KOPT-K1 (cell line): ENCODE results near the gene PHACTR1.

Experiments
- H3K27ac ChIP-seq: fragments of 200-600 bp; sonication (generic); 2 replicates; pipeline ENCODE4 v1.5.1; 2016; ENCODE audit warnings: antibody characterized with exemption, mild to moderate bottlenecking, low read depth, low read length; ENCODE audit not compliant: poor library complexity, severe bottlenecking
- H3K36me3 ChIP-seq: fragments of 200-600 bp; sonication (generic); 2 replicates; pipeline ENCODE4 v1.5.1; 2017; ENCODE audit warnings: antibody characterized with exemption, mild to moderate bottlenecking, low read length, moderate library complexity; ENCODE audit not compliant: insufficient read depth
- H3K9me3 ChIP-seq: fragments of 200-600 bp; sonication (generic); 2 replicates; pipeline ENCODE4 v1.5.1; 2017; ENCODE audit warnings: antibody characterized with exemption, low read length, mild to moderate bottlenecking; ENCODE audit not compliant: insufficient read depth, poor library complexity, severe bottlenecking

Gene PHACTR1

DNA sequence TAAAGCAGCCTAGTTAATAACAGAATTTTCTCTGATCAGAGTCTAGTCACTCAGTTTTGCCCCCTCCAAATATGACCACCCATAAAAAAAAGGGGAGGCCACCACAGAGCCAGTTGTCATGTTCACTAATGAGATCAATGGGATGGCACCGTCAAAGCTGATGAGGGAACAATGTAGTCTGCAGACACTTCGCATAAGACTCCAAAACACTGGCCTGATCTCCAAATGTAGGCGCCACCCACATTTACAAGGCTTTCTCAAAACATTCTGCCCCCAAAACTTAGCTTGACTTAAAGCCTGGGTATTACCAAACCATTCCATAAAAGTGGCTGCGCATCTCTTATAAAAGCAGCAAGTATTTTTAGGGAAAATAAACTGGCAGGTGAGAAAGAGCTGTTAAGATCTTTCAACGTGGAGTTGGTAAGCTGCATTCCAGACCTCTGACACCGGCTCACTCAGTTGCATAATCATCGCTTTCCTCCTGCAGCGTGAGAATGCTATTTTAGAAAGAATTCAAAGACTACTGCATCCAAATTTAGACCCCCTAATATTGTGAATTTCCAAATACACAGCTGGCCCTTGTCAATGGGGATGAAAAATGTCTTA is 552.4 kb downstream of the PHACTR1 start:
- no peak overlapping the region for H3K27ac ChIP-seq

DNA sequence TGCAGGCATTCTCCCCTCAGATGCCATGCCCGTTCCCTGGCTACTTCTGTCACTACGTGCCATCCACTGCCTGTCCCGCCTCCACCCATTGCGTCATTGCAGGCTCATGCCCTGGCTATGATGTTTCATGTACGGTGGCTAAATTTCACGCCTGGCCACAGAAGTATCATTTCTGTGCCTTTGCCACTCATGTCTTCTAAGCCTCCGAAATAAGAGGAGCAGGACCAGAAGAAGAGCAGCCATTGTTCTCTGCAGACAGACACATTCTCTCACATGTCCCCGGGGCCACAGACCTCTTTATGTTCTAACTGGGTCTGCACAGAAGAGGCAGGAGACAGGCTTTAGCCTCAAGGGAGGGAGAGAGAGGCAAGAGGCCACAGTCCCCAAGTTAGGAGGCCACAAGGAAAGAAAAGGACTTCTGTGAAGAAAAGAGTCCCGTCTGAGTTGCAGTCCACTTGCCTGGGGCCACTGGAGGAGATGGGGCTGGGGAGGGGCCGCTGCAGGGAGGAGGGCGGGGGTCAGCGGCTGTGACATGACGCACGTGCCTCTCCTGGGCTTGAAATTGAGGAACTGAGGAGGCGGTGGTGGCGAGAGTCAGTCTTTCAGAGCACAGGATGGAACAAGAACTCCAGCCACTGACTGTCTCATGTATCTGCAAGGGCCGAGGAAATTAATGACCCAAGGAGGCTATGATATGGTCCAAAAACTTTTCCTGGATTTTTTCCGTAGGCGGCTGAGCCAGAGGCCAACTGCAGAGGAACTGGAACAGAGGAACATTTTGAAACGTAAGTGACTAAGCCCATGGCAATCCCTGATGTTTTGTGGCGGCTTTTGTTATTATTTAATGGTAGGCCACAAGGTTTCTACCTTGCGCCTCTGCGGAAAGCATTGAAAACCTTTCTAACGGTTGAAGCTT is 555.8 kb downstream of the PHACTR1 start:
- Histone ChIP-seq H3K9me3 (no peaks in the 10 kb centered on the region), H3K27ac (no peak overlapping the region)

More for the DNA sequence above, 552.4 kb downstream of the PHACTR1 start:
- no peaks in the 10 kb centered on the region for H3K9me3 ChIP-seq
- H3K36me3 ChIP-seq: no peaks in the 10 kb centered on the region

GRCh38 chr6:13273202-13273930 is 556.8 kb downstream of the PHACTR1 start:
- no peaks in the 10 kb centered on the region for H3K9me3 ChIP-seq
- H3K27ac ChIP-seq: no peak overlapping the region
- no peaks in the 10 kb centered on the region for H3K36me3 ChIP-seq

More for the DNA sequence above, 555.8 kb downstream of the PHACTR1 start:
- H3K36me3 ChIP-seq: no peaks in the 10 kb centered on the region

DNA sequence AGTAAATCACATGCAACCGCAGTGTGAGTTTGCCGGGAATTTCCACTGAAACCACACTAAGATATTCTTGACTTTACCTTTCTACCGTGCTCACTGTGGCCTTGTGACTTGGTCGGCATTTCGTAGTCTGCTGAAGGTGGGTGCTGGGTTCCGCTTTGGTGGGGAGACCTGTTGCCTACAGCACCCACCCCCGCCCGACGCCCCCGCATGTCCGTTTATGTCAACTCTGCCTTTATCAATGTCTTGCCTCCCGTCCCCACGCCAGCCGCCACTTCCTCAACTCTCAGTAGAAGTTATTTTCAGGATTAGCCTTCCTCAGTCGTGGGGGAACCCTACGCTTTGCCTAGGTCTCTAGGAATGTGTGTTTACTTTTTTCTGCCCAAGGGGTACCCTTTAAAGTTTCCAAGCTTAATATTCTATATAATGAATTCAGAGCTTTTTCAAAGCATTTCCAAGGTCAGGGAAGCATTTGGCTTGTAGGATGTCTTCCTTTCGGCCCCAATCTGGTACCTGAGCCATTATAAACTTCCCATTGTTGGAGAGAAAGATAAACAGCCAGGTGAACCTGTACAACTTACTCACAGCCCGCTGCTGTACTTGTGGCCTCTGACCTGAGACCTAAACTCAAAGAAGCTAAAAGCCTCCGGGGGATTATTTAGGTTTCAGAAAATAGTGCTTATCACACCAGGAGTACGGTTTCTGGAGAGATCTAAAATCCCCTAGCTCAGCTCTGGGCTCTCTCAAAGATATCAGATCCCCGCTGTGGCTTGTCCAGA is 557.6 kb downstream of the PHACTR1 start:
- Histone ChIP-seq H3K36me3 (no peaks in the 10 kb centered on the region), H3K27ac (no peak overlapping the region), H3K9me3 (no peaks in the 10 kb centered on the region)

DNA sequence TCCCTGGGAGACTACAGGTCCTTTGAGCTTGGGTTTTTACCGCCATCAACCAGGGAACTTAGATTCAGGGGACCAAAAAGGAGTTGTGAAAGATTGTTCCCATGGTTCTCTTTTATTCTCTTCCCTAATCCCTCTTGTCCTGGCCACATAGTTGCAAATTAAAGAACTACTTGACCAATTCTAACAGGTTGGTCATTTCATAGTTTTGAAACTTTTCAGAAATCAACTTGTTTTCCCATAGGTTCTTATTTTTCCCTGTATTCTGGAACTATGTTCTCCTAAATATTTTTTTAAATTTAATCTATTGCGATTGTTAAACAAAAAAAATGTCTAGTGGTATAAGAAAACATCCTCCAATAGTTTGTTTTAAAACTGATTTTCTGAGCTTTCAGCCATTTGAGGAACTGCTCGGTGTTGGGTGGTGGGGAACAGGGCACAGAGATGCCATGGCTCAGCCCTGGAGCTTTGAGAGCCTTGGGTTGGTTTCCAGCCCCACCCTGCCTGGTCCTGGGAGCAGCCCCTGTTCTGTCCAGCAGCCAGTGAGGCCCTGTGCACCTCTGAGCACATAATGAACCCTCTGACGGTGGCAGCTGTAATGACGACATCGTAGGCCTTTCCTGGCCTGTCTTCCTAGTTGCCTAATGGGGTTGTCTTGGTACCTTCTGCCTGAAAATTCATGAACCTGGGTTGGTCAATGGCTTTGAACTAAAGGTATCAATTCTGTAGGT is 558.3 kb downstream of the PHACTR1 start:
- no peaks in the 10 kb centered on the region for H3K36me3 ChIP-seq
- H3K27ac ChIP-seq: no peak overlapping the region
- no peaks in the 10 kb centered on the region for H3K9me3 ChIP-seq

GRCh38 chr6:13275435-13275989 is 558.9 kb downstream of the PHACTR1 start:
- no peak overlapping the region for H3K27ac ChIP-seq
- H3K36me3 ChIP-seq: no peaks in the 10 kb centered on the region
- H3K9me3 ChIP-seq: no peaks in the 10 kb centered on the region

GRCh38 chr6:13277231-13277630 is 560.7 kb downstream of the PHACTR1 start:
- Histone ChIP-seq H3K9me3 (no peaks in the 10 kb centered on the region), H3K27ac (no peak overlapping the region), H3K36me3 (no peaks in the 10 kb centered on the region)

- Histone ChIP-seq H3K9me3 (no peaks in the 10 kb centered on the region), H3K36me3 (no peaks in the 10 kb centered on the region), H3K27ac (no peak overlapping the region)
Observed at GRCh38 chr6:13278164-13278563, 561.6 kb downstream of the PHACTR1 start.

- no peaks in the 10 kb centered on the region for H3K36me3 ChIP-seq
Observed at GRCh38 chr6:13278991-13279390, 562.4 kb downstream of the PHACTR1 start.

DNA sequence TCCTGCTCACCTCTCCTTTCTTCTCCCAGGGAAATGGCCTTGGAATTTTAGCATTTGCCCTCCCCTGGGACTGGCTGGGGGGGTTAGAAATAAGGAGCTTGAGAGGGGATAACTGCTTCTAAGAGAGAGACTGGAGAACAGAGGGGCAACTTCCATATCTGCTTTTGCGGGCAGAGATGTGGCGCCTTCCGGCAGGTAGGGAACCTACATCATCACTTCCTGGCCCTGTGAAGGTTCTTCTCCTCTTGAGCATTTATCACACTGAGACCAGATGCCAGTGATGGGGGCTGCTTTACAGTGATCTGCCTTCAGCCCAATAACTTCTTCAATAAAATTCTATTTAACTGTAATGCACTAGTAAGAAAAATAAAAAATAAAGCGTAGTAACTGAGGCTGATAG is 563.7 kb downstream of the PHACTR1 start:
- H3K9me3 ChIP-seq: no peaks in the 10 kb centered on the region
- H3K27ac ChIP-seq: no peak overlapping the region
- H3K36me3 ChIP-seq: no peaks in the 10 kb centered on the region

More at GRCh38 chr6:13278991-13279390, 562.4 kb downstream of the PHACTR1 start:
- no peaks in the 10 kb centered on the region for H3K9me3 ChIP-seq
- no peak overlapping the region for H3K27ac ChIP-seq

- no peaks in the 10 kb centered on the region for H3K36me3 ChIP-seq
Observed at GRCh38 chr6:13281686-13282085, 565.1 kb downstream of the PHACTR1 start.

GRCh38 chr6:13282393-13283069 is 566.0 kb downstream of the PHACTR1 start:
- Histone ChIP-seq H3K27ac (no peak overlapping the region), H3K36me3 (no peaks in the 10 kb centered on the region), H3K9me3 (peaks cover 10% of the 10 kb centered on the region)

More at GRCh38 chr6:13281686-13282085, 565.1 kb downstream of the PHACTR1 start:
- no peak overlapping the region for H3K27ac ChIP-seq
- H3K9me3 ChIP-seq: peaks cover 2% of the 10 kb centered on the region

GRCh38 chr6:13283331-13283730 is 566.8 kb downstream of the PHACTR1 start:
- H3K36me3 ChIP-seq: no peaks in the 10 kb centered on the region
- no peak overlapping the region for H3K27ac ChIP-seq
- H3K9me3 ChIP-seq: peaks cover 14% of the 10 kb centered on the region
